Adrenal gland (tissue), 5 donors: ENCODE measurements around the gene FUCA2.

ENCODE experiments used
- POLR2A ChIP-seq, 2 donors: fragments of 450-650 bp; IDR thresholded peaks; one replicate each; pipeline ENCODE4 v1.6.1; 2017; ENCODE audit warnings: antibody characterized with exemption in 2 of 2, mild to moderate bottlenecking in 2 of 2, moderate library complexity in 1 of 2
- TF ChIP-seq, protein P1 (sequence below), 6 experiments: fragments of 450-650 bp in 4 of 6; fragments of 200-600 bp in 2 of 6; sonication (generic) in 1 of 6; IDR thresholded peaks; 1 replicate in 5 of 6; 2 replicates in 1 of 6; pipeline versions ENCODE4 v1.5.1 to v1.8.0; 2016 to 2021; ENCODE audit warnings: antibody characterized with exemption in 6 of 6, mild to moderate bottlenecking in 2 of 6, moderate library complexity in 1 of 6
- donor health status: DM: no; HTN: no; CAD: no.

DNA sequence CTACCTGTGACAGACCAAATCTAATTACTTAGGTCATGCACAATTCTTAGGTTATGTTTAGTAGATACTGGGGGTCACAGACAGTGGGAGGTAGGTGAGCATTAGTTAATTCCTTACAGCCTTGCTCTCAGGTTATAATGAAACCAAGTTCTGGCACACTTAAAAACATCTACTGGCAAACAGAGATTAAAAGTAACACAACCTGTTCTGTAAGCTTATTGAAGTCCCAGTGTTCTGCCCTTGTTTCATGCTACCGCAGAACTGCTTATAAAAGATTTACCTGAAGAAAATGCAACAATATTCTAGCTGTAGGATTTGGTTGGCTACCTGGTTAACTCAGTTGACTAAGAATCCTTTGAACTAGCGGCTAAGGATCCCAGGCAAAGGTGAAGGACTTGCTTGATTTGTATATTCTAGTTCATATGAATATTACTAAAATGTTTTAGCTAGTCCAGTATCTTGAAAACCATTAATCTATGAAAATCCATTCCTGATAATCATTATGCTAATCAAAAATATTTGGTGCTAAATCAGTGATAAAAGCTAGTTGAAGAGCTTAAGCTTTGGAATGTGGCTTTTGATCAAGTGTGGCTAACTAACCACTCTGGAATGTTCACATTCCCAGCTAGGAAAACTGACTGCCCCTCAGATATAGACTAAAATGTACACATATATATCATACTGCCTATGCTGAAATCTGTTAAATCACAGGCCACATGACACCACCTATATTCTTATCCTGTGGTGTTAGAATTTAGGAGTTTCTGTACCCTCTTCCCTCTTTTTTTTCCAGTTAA, 53.8 kb downstream of the FUCA2 start:
- TF ChIP-seq, protein P1, sequence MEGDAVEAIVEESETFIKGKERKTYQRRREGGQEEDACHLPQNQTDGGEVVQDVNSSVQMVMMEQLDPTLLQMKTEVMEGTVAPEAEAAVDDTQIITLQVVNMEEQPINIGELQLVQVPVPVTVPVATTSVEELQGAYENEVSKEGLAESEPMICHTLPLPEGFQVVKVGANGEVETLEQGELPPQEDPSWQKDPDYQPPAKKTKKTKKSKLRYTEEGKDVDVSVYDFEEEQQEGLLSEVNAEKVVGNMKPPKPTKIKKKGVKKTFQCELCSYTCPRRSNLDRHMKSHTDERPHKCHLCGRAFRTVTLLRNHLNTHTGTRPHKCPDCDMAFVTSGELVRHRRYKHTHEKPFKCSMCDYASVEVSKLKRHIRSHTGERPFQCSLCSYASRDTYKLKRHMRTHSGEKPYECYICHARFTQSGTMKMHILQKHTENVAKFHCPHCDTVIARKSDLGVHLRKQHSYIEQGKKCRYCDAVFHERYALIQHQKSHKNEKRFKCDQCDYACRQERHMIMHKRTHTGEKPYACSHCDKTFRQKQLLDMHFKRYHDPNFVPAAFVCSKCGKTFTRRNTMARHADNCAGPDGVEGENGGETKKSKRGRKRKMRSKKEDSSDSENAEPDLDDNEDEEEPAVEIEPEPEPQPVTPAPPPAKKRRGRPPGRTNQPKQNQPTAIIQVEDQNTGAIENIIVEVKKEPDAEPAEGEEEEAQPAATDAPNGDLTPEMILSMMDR (IDR thresholded peaks at IDR 0.05): no peak
- TF ChIP-seq POLR2A (IDR thresholded peaks at IDR 0.05): no peak
